B cell (primary cell): Measurements from ENCODE around the gene PPP1R8. TPM values are rescaled to one million over a fixed set of nuclear protein-coding genes. Genes with fewer than 3 reads are reported as not detected.

Experiments
- ATAC-seq: fragments of 200-7000 bp; cut with Tn5 transposase; one replicate; pipeline ENCODE4 v1.10.0; 2021; ENCODE audit warnings: low read depth, mild to moderate bottlenecking, moderate number of reproducible peaks, moderate library complexity
- CTCF ChIA-PET: fragments of 350-600 bp; sonication (Branson Sonifier 250); formaldehyde crosslinking; loops from one replicate; lab custom pipeline; 2021; ENCODE audit warnings: antibody characterized with exemption, inconsistent platforms; lab: Charles Lee
- POLR2A ChIA-PET: fragments of 350-600 bp; sonication (Branson Sonifier 250); formaldehyde crosslinking; loops from one replicate; lab custom pipeline; 2021; ENCODE audit warnings: antibody characterized with exemption; lab: Charles Lee
- DNase-seq: peaks from one replicate; pipeline ENCODE4 v3.0.0; 2013
- H2AFZ ChIP-seq: 2 replicates; pipeline ENCODE4 v1.6.1; 2012; ENCODE audit warnings: mild to moderate bottlenecking, low read depth, low read length; ENCODE audit not compliant: insufficient read depth, poor library complexity, severe bottlenecking
- H3K27ac ChIP-seq, 2 donors: 1 replicate in 1 of 2; 2 replicates in 1 of 2; pipeline ENCODE4 v1.5.1; 2012 to 2013; ENCODE audit warnings: low read length in 2 of 2, mild to moderate bottlenecking in 2 of 2, moderate library complexity in 1 of 2
- H3K27me3 ChIP-seq, 4 experiments: fragments of 200-600 bp in 1 of 4; sonication (generic) in 1 of 4; replicated peaks in 1 of 4; 1 replicate in 2 of 4; 2 replicates in 2 of 4; pipeline versions ENCODE4 v1.6.1 to v1.7.0; 2013 to 2016; ENCODE audit warnings: low read length in 3 of 4, mild to moderate bottlenecking in 2 of 4, mixed read lengths in 1 of 4, moderate library complexity in 1 of 4; ENCODE audit not compliant: insufficient read depth in 4 of 4, control insufficient read depth in 3 of 4; ENCODE audit errors: control extremely low read depth in 1 of 4
- H3K36me3 ChIP-seq, 2 experiments: replicated peaks in 1 of 2; 1 replicate in 1 of 2; 2 replicates in 1 of 2; pipeline versions ENCODE4 v1.6.1 to v1.7.1; 2013; ENCODE audit warnings: low read length in 1 of 2; ENCODE audit not compliant: insufficient read depth in 2 of 2, control insufficient read depth in 1 of 2; ENCODE audit errors: control extremely low read depth in 1 of 2, extremely low read depth in 1 of 2
- H3K4me1 ChIP-seq, 2 donors: fragments of 200-600 bp in 1 of 2; sonication (generic) in 1 of 2; 1 replicate in 1 of 2; 2 replicates in 1 of 2; pipeline versions ENCODE4 v1.5.1 to v1.6.1; 2013 to 2017; ENCODE audit warnings: low read length in 2 of 2; ENCODE audit not compliant: control insufficient read depth in 2 of 2, insufficient read depth in 2 of 2
- H3K4me2 ChIP-seq: replicated peaks from 2 replicates; pipeline ENCODE3; 2012; ENCODE audit warnings: mild to moderate bottlenecking, low read depth, low read length; ENCODE audit not compliant: poor library complexity, severe bottlenecking
- H3K4me3 ChIP-seq, 5 experiments: fragments of 200-600 bp in 1 of 5; sonication (generic) in 1 of 5; 1 replicate in 3 of 5; 2 replicates in 2 of 5; pipeline versions ENCODE4 v1.5.1 to v1.7.0; 2011 to 2016; ENCODE audit warnings: low read length in 4 of 5, mild to moderate bottlenecking in 4 of 5, low read depth in 2 of 5, control low read depth in 1 of 5, moderate library complexity in 1 of 5; ENCODE audit not compliant: insufficient read depth in 1 of 5; ENCODE audit errors: control extremely low read depth in 1 of 5, extremely low read depth in 1 of 5
- H3K79me2 ChIP-seq: fragments of 200-600 bp; sonication (generic); one replicate; pipeline ENCODE4 v1.6.0; 2016; ENCODE audit warnings: low read length; ENCODE audit not compliant: control insufficient read depth, insufficient read depth
- H3K9ac ChIP-seq: fragments of 200-600 bp; sonication (generic); 2 replicates; pipeline ENCODE4 v1.6.1; 2017; ENCODE audit warnings: mild to moderate bottlenecking, low read length, moderate library complexity
- H3K9me3 ChIP-seq, 3 donors: one replicate each; pipeline versions ENCODE4 v1.6.1 to v1.7.1; 2013; ENCODE audit warnings: low read length in 2 of 3; ENCODE audit not compliant: control insufficient read depth in 2 of 3, insufficient read depth in 1 of 3; ENCODE audit errors: control extremely low read depth in 1 of 3
- H4K20me1 ChIP-seq: 2 replicates; pipeline ENCODE4 v1.6.0; 2012; ENCODE audit warnings: mild to moderate bottlenecking, low read length; ENCODE audit not compliant: insufficient read depth, control insufficient read depth, poor library complexity, severe bottlenecking
- H3K27ac Mint-ChIP-seq: one replicate; pipeline ENCODE4 v1.8.0; 2021; ENCODE audit warnings: mixed read lengths
- H3K27me3 Mint-ChIP-seq: one replicate; pipeline ENCODE4 v1.8.0; 2021; ENCODE audit warnings: mixed read lengths
- H3K4me1 Mint-ChIP-seq: one replicate; pipeline ENCODE4 v1.8.0; 2021; ENCODE audit warnings: mixed read lengths
- H3K4me3 Mint-ChIP-seq: one replicate; pipeline ENCODE4 v1.8.0; 2021; ENCODE audit warnings: mixed read lengths
- H3K9me3 Mint-ChIP-seq: one replicate; pipeline ENCODE4 v1.8.0; 2022; ENCODE audit warnings: mixed read lengths; ENCODE audit not compliant: insufficient read depth
- CTCF ChIP-seq: fragments of 200-600 bp; IDR thresholded peaks from one replicate; pipeline ENCODE4 v1.8.0; 2022; ENCODE audit warnings: antibody characterized with exemption, mild to moderate bottlenecking
- EZH2 ChIP-seq: IDR thresholded peaks from 2 replicates; pipeline ENCODE4 v1.6.1; 2012; ENCODE audit warnings: borderline replicate concordance, low read depth, mild to moderate bottlenecking, moderate library complexity, low read length; ENCODE audit not compliant: insufficient read depth, poor library complexity, severe bottlenecking
- whole genome bisulfite sequencing: methylation state at CpG from one replicate; pipeline ENCODE4 v1.1.5; 2013; ENCODE audit warnings: missing lambda C conversion rate; ENCODE audit not compliant: insufficient coverage; 5-methylcytosine and 5-hydroxymethylcytosine counted together
- intact Hi-C: fragments of 100-400 bp; cut with micrococcal nuclease; formaldehyde crosslinking; loops from one replicate; pipeline ENCODE4 v1.10.0; 2022
- polyA plus RNA-seq: library from polyadenylated mRNA; depleted of rRNA; stranded (reverse); fragments of >200 nt; gene quantifications from 2 replicates; pipeline ENCODE4 v1.2.3, GENCODE V29; 2012
- total RNA-seq, 2 donors: library from RNA; stranded (reverse); fragments of 120-200 nt in 1 of 2; gene quantifications; 1 replicate in 1 of 2; 2 replicates in 1 of 2; pipeline versions ENCODE4 v1.2.3 to v1.2.4, GENCODE V29; 2013 to 2022

Gene PPP1R8
- total and polyA plus RNA-seq, 2 donors (not counting 1 experiment from before 2014, with no cell fraction given) = 23.9 to 45.1 TPM

GRCh38 chr1:27877115-27877416 is 46.5 kb downstream of the PPP1R8 start:
- no peak for DNase-seq
- H3K4me3 Mint-ChIP-seq = peak overlapping the region; percentile 44
- no peak for ATAC-seq
- Histone ChIP-seq H3K36me3 (peaks cover 2 to 43% of the 10 kb centered on the region in 2 experiments), H4K20me1 (no peaks in the 10 kb centered on the region), H3K4me2 (no peak overlapping the region), H3K9ac (no peak overlapping the region), H3K9me3 (no peaks in the 10 kb centered on the region), H3K4me3 (no peak overlapping the region), H3K27me3 (no peaks in the 10 kb centered on the region), H2AFZ (no peak overlapping the region), H3K4me1 (peaks cover 31 to 52% of the 10 kb centered on the region in 2 donors), H3K27ac (no peak overlapping the region), H3K79me2 (peaks cover 37% of the 10 kb centered on the region)
- H3K9me3 Mint-ChIP-seq = no peaks in the 10 kb centered on the region
- TF ChIP-seq EZH2 = no peak
- TF ChIP-seq CTCF = no peak
- POLR2A ChIA-PET = interaction anchor here (0.5 kb wide), 1 partner anchor 713 kb away, joined by 6 read pairs; no protein-coding TSS in a partner anchor
- H3K4me1 Mint-ChIP-seq = peaks cover 37% of the 10 kb centered on the region
- H3K27me3 Mint-ChIP-seq = no peaks in the 10 kb centered on the region
- peak overlapping the region; percentile 59 for H3K27ac Mint-ChIP-seq
- intact Hi-C loops = no loop called here
- no CpG with 5 or more reads among the region's 2 CpGs for WGBS
- CTCF ChIA-PET = interaction anchor here (1.2 to 4.2 kb wide), 3 partner anchors 14 to 19 kb away, joined by 3 to 28 read pairs (median 6); no protein-coding TSS in a partner anchor

GRCh38 chr1:27878039-27878438 is 47.5 kb downstream of the PPP1R8 start:
- TF ChIP-seq CTCF (no peak), EZH2 (no peak)

More at GRCh38 chr1:27878039-27878438, 47.5 kb downstream of the PPP1R8 start:
- no peaks in the 10 kb centered on the region for H3K27me3 Mint-ChIP-seq
- H3K27me3 ChIP-seq = no peaks in the 10 kb centered on the region
- peaks cover 4 to 52% of the 10 kb centered on the region in 2 experiments for H3K36me3 ChIP-seq
- ATAC-seq (no peak), DNase-seq (peak; percentile 12)
- no peak overlapping the region for H3K4me3 Mint-ChIP-seq
- 61% methylated on average over 3 of the region's 4 CpGs for WGBS
- POLR2A ChIA-PET = no interaction called here
- H3K4me1 ChIP-seq = peaks cover 30 to 45% of the 10 kb centered on the region in 2 donors
- H3K9ac ChIP-seq = no peak overlapping the region
- no peaks in the 10 kb centered on the region for H4K20me1 ChIP-seq
- H2AFZ ChIP-seq = no peak overlapping the region
- H3K27ac ChIP-seq = no peak overlapping the region
- H3K4me3 ChIP-seq = no peak overlapping the region
- peaks cover 36% of the 10 kb centered on the region for H3K79me2 ChIP-seq
- no peaks in the 10 kb centered on the region for H3K9me3 ChIP-seq
- H3K4me2 ChIP-seq = no peak overlapping the region
- CTCF ChIA-PET = interaction anchor here (1.2 to 1.3 kb wide), 2 partner anchors 18 to 20 kb away, joined by 3 to 6 read pairs; no protein-coding TSS in a partner anchor
- intact Hi-C loops = no loop called here
- no peaks in the 10 kb centered on the region for H3K9me3 Mint-ChIP-seq
- H3K4me1 Mint-ChIP-seq = peaks cover 34% of the 10 kb centered on the region
- no peak overlapping the region for H3K27ac Mint-ChIP-seq
